ENCODE measurements around the gene XK. TPM values are rescaled to one million over a fixed set of nuclear protein-coding genes. Genes with fewer than 3 reads are reported as not detected.

Gene XK
- total and polyA plus RNA-seq, 2 donors (not counting 3 experiments of a cell fraction or from before 2014, with no cell fraction given), result 0.03 to 0.07 TPM

DNA sequence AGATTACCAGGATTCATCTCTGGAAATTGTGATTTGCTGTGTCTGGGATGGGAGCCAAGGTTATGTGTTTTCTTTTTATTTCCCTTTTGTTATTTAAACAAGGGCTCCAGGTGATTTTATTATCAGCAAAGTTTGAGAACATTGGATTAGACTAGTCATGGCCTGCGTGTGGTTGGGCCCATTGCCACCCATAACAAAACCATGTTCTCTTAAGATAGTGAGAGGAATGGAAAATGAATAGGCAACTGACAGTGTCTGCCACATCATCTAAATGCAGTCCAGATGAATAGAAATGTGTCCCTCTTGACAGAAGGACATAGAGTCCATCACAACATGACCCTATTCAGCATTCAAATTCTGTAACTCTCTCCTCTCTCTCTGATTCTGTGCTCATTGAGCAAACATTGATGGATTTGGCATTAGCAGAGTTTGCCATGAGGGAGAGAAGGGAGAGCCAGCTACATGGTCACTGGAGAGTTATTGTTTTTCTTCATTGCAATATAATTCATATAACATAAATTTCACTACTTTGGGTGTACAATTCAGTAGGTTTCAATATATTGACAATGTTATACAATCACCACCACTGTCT is 11.7 kb downstream of the XK start:
- Histone ChIP-seq H3K9me1 (replicated peaks; ENCODE audit: control insufficient read depth, extremely low read depth, insufficient read depth, low read length) (no peaks in the 10 kb centered on the region), H4K20me1 (replicated peaks; ENCODE audit: control insufficient read depth, extremely low read depth, insufficient read depth, low read length) (no peaks in the 10 kb centered on the region)
- dilution Hi-C loops (cut with MboI; ENCODE audit: extremely low pct_ligation_motif_present, low sequenced_read_pairs), result no loop called here

More for the DNA sequence above, 11.7 kb downstream of the XK start:
- BruUV-seq (replicated peaks), result no TSS peak
- Histone ChIP-seq H3K36me3 (ENCODE audit: control insufficient read depth in 2 of 2, extremely low read depth in 1 of 2, insufficient read depth in 2 of 2, low read length in 2 of 2) (no peaks in the 10 kb centered on the region), H3K4me2 (ENCODE audit: insufficient read depth, low read length) (no peak overlapping the region), H3K9ac (replicated peaks; ENCODE audit: extremely low read depth, insufficient read depth, low read length) (no peak overlapping the region), H3K9me3 (replicated peaks; ENCODE audit: control insufficient read depth, insufficient read depth, low read length) (no peaks in the 10 kb centered on the region), H3K27me3 (ENCODE audit: control insufficient read depth in 2 of 2, insufficient read depth in 2 of 2, low read length in 2 of 2) (no peaks in the 10 kb centered on the region), H3K27ac (ENCODE audit: insufficient read depth, low read depth, low read length) (no peak overlapping the region), H2AFZ (ENCODE audit: low read depth, low read length) (no peak overlapping the region), H3K4me1 (ENCODE audit: control insufficient read depth, extremely low read depth, insufficient read depth, low read length) (no peaks in the 10 kb centered on the region), H3K4me3 (replicated peaks in 1 of 3; ENCODE audit: insufficient read depth in 1 of 3, low read depth in 1 of 3, low read length in 3 of 3) (no peak overlapping the region), H3K79me2 (ENCODE audit: control insufficient read depth, insufficient read depth, low read length) (no peaks in the 10 kb centered on the region)
- DNase-seq (ENCODE audit: low read depth, low spot score), result no peak
- ChIA-PET POLR2A (no interaction called here), CTCF (no interaction called here)
- intact Hi-C loops (cut with micrococcal nuclease), result no loop called here
- TF ChIP-seq POLR2A (IDR thresholded peaks at IDR 0.05; ENCODE audit: low read depth, low read length) (no peak), FOS (IDR thresholded peaks at IDR 0.05; ENCODE audit: borderline replicate concordance, insufficient read depth, low read length) (no peak), JUN (IDR thresholded peaks at IDR 0.05; ENCODE audit: borderline replicate concordance, insufficient read depth, insufficient read length, low read depth) (no peak), MYC (IDR thresholded peaks at IDR 0.05; ENCODE audit: low read depth, low read length) (no peak), EZH2 (IDR thresholded peaks at IDR 0.05; ENCODE audit: borderline replicate concordance, low read depth, low read length, severe bottlenecking) (no peak), GATA2 (IDR thresholded peaks at IDR 0.05; ENCODE audit: insufficient read depth, insufficient read length, low read depth, low read length) (no peak), POLR2AphosphoS5 (IDR thresholded peaks at IDR 0.05; ENCODE audit: insufficient read depth, low read depth, low read length) (no peak), MAX (IDR thresholded peaks at IDR 0.05; ENCODE audit: insufficient read depth, insufficient read length) (no peak)
- TF ChIP-seq, protein P1, sequence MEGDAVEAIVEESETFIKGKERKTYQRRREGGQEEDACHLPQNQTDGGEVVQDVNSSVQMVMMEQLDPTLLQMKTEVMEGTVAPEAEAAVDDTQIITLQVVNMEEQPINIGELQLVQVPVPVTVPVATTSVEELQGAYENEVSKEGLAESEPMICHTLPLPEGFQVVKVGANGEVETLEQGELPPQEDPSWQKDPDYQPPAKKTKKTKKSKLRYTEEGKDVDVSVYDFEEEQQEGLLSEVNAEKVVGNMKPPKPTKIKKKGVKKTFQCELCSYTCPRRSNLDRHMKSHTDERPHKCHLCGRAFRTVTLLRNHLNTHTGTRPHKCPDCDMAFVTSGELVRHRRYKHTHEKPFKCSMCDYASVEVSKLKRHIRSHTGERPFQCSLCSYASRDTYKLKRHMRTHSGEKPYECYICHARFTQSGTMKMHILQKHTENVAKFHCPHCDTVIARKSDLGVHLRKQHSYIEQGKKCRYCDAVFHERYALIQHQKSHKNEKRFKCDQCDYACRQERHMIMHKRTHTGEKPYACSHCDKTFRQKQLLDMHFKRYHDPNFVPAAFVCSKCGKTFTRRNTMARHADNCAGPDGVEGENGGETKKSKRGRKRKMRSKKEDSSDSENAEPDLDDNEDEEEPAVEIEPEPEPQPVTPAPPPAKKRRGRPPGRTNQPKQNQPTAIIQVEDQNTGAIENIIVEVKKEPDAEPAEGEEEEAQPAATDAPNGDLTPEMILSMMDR (IDR thresholded peaks at IDR 0.05; ENCODE audit: extremely low read depth in 1 of 2, insufficient read depth in 1 of 2, low read depth in 1 of 2, low read length in 2 of 2), result no peak
- no peak for FAIRE-seq
